ENCODE data around the gene ADCY5.

ADCY5 gene

GRCh38 chr3:123333401-123333800, 115.5 kb downstream of the ADCY5 start:
- H3K27ac ChIP-seq, result no peak overlapping the region
- no peak overlapping the region for H3K4me3 ChIP-seq

GRCh38 chr3:123332124-123332641, 116.7 kb downstream of the ADCY5 start:
- H3K27ac ChIP-seq, result no peak overlapping the region
- H3K4me3 ChIP-seq, result no peak overlapping the region

- H3K27ac ChIP-seq, result peak overlapping the region in 1 of 21 experiments; percentile 16
These were observed 117.2 kb downstream of the ADCY5 start for GRCh38 chr3:123331651-123332050.

GRCh38 chr3:123331006-123331405, 117.9 kb downstream of the ADCY5 start:
- no peak overlapping the region for H3K4me3 ChIP-seq

More at GRCh38 chr3:123331651-123332050, 117.2 kb downstream of the ADCY5 start:
- H3K4me3 ChIP-seq, result no peak overlapping the region

GRCh38 chr3:123330441-123330991, 118.4 kb downstream of the ADCY5 start:
- H3K4me3 ChIP-seq, result no peak overlapping the region
- H3K27ac ChIP-seq, result no peak overlapping the region

More at GRCh38 chr3:123331006-123331405, 117.9 kb downstream of the ADCY5 start:
- H3K27ac ChIP-seq, result no peak overlapping the region

- Histone ChIP-seq H3K4me3 (no peak overlapping the region), H3K27ac (no peak overlapping the region)
These were observed 119.1 kb downstream of the ADCY5 start for GRCh38 chr3:123329636-123330340.

- Histone ChIP-seq H3K27ac (no peak overlapping the region), H3K4me3 (no peak overlapping the region)
These were observed 119.8 kb downstream of the ADCY5 start for GRCh38 chr3:123328851-123329635.

- H3K27ac ChIP-seq, result no peak overlapping the region
- H3K4me3 ChIP-seq, result no peak overlapping the region
These were observed 120.7 kb downstream of the ADCY5 start for GRCh38 chr3:123327956-123328850.

- H3K4me3 ChIP-seq, result no peak overlapping the region
- no peak overlapping the region for H3K27ac ChIP-seq
These were observed 121.4 kb downstream of the ADCY5 start for GRCh38 chr3:123327480-123327879.

GRCh38 chr3:123326531-123326930, 122.4 kb downstream of the ADCY5 start:
- H3K27ac ChIP-seq, result no peak overlapping the region
- H3K4me3 ChIP-seq, result no peak overlapping the region

GRCh38 chr3:123325766-123326256, 123.1 kb downstream of the ADCY5 start:
- H3K4me3 ChIP-seq, result no peak overlapping the region
- H3K27ac ChIP-seq, result no peak overlapping the region

- H3K27ac ChIP-seq, result no peak overlapping the region
These were observed 123.8 kb downstream of the ADCY5 start for GRCh38 chr3:123324880-123325765.

GRCh38 chr3:123323781-123324180, 125.1 kb downstream of the ADCY5 start:
- no peak overlapping the region for H3K27ac ChIP-seq

More at GRCh38 chr3:123324880-123325765, 123.8 kb downstream of the ADCY5 start:
- no peak overlapping the region for H3K4me3 ChIP-seq

GRCh38 chr3:123322866-123323265, 126.0 kb downstream of the ADCY5 start:
- no peak overlapping the region for H3K27ac ChIP-seq
- H3K4me3 ChIP-seq, result no peak overlapping the region

More at GRCh38 chr3:123323781-123324180, 125.1 kb downstream of the ADCY5 start:
- H3K4me3 ChIP-seq, result no peak overlapping the region

- H3K27ac ChIP-seq, result no peak overlapping the region
These were observed 127.1 kb downstream of the ADCY5 start for GRCh38 chr3:123321806-123322205.

GRCh38 chr3:123320221-123320620, 128.7 kb downstream of the ADCY5 start:
- no peak overlapping the region for H3K4me3 ChIP-seq
- H3K27ac ChIP-seq, result no peak overlapping the region

More at GRCh38 chr3:123321806-123322205, 127.1 kb downstream of the ADCY5 start:
- no peak overlapping the region for H3K4me3 ChIP-seq

GRCh38 chr3:123319760-123320159, 129.1 kb downstream of the ADCY5 start:
- H3K27ac ChIP-seq, result no peak overlapping the region
- H3K4me3 ChIP-seq, result no peak overlapping the region

- H3K4me3 ChIP-seq, result no peak overlapping the region
- no peak overlapping the region for H3K27ac ChIP-seq
These were observed 130.5 kb downstream of the ADCY5 start for GRCh38 chr3:123318374-123318773.

All from skin epidermis (tissue), 12 donors.